Activated naive CD4-positive, alpha-beta T cell treated with anti-CD3 and anti-CD28 coated beads, Interleukin-2, amount 10 ng/mL, durations not matched to agents 7 days and 5 days (primary cell): ENCODE measurements around the gene MCEMP1.
A peak's percentile ranks its signal among the peaks of the same experiment; 100 is the strongest.

Experiments
- CTCF ChIA-PET: fragments of 350-600 bp; sonication (Branson Sonifier 250); formaldehyde crosslinking; loops from one replicate; lab custom pipeline; 2021; ENCODE audit warnings: antibody characterized with exemption; lab: Charles Lee
- DNase-seq: peaks from one replicate; pipeline ENCODE4 v3.0.0-alpha.2; 2020
- H3K27ac Mint-ChIP-seq: one replicate; pipeline ENCODE4 v1.8.0; 2021; ENCODE audit warnings: mild to moderate bottlenecking, moderate library complexity, mixed read lengths
- H3K27me3 Mint-ChIP-seq: one replicate; pipeline ENCODE4 v1.8.0; 2021; ENCODE audit warnings: mild to moderate bottlenecking, mixed read lengths
- H3K36me3 Mint-ChIP-seq: one replicate; pipeline ENCODE4 v1.8.0; 2021; ENCODE audit warnings: mixed read lengths
- H3K4me1 Mint-ChIP-seq: one replicate; pipeline ENCODE4 v1.8.0; 2021; ENCODE audit warnings: mixed read lengths
- H3K4me3 Mint-ChIP-seq: one replicate; pipeline ENCODE4 v1.8.0; 2021; ENCODE audit warnings: mild to moderate bottlenecking, moderate library complexity, mixed read lengths
- H3K9me3 Mint-ChIP-seq: one replicate; pipeline ENCODE4 v1.8.0; 2021; ENCODE audit warnings: mixed read lengths

MCEMP1 gene

GRCh38 chr19:7670150-7670783 is 6.6 kb upstream of the MCEMP1 start:
- Mint-ChIP-seq H3K27me3 (peaks cover 78% of the 10 kb centered on the region), H3K4me3 (peak overlapping the region; percentile 63), H3K4me1 (peaks cover 30% of the 10 kb centered on the region), H3K36me3 (peaks cover 2% of the 10 kb centered on the region), H3K9me3 (no peaks in the 10 kb centered on the region), H3K27ac (no peak overlapping the region)
- CTCF ChIA-PET = interaction anchor here (3.2 kb wide), 1 partner anchor 11 kb away, joined by 7 read pairs; the partner anchor contains the start of gene TRAPPC5
- peak; percentile 66 for DNase-seq

DNA sequence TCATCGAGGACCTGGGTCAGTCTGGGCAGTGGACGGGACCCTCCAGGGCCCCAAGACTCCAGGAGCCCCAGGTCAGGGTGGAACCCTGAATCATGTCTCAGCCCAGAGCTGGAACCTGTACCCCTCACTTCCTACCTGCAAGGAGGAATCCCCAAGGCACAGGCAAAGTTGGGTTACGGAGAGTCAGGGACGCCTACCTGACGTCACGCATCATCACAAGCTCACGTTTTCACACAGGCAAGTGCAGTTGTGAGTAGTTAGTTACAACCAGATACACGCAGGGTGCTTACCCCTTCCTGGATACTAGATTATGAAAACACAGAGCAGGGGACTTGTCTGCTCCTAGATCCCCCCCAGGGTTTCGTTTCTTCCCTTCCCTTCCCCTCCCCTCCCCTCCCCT is 6.1 kb upstream of the MCEMP1 start:
- peaks cover 32% of the 10 kb centered on the region for H3K4me1 Mint-ChIP-seq
- peak overlapping the region; percentile 63 for H3K4me3 Mint-ChIP-seq
- H3K27me3 Mint-ChIP-seq = peaks cover 83% of the 10 kb centered on the region
- no peaks in the 10 kb centered on the region for H3K9me3 Mint-ChIP-seq
- CTCF ChIA-PET = interaction anchor here (3.2 kb wide), 1 partner anchor 10 kb away, joined by 7 read pairs; the partner anchor contains the start of gene TRAPPC5
- peaks cover 2% of the 10 kb centered on the region for H3K36me3 Mint-ChIP-seq
- H3K27ac Mint-ChIP-seq = no peak overlapping the region
- no peak for DNase-seq

- no peak overlapping the region for H3K27ac Mint-ChIP-seq
- no peak overlapping the region for H3K4me3 Mint-ChIP-seq
- peaks cover 49% of the 10 kb centered on the region for H3K4me1 Mint-ChIP-seq
- CTCF ChIA-PET = interaction anchor here (1.0 kb wide), 1 partner anchor 104 kb away, joined by 4 read pairs; no protein-coding TSS in a partner anchor
- peaks cover 2% of the 10 kb centered on the region for H3K36me3 Mint-ChIP-seq
- DNase-seq = no peak
- H3K9me3 Mint-ChIP-seq = no peaks in the 10 kb centered on the region
- peaks cover 90% of the 10 kb centered on the region for H3K27me3 Mint-ChIP-seq
These were observed 4.4 kb upstream of the MCEMP1 start for GRCh38 chr19:7672522-7672921.

- Mint-ChIP-seq H3K27me3 (peaks cover 95% of the 10 kb centered on the region), H3K27ac (no peak overlapping the region), H3K4me3 (no peak overlapping the region), H3K9me3 (no peaks in the 10 kb centered on the region), H3K36me3 (peaks cover 2% of the 10 kb centered on the region), H3K4me1 (peaks cover 57% of the 10 kb centered on the region)
- CTCF ChIA-PET = no interaction called here
- DNase-seq = peak; percentile 55
These were observed 2.6 kb upstream of the MCEMP1 start for GRCh38 chr19:7674010-7675005.

GRCh38 chr19:7676376-7676775 is 514 bp upstream of the MCEMP1 start:
- H3K27ac Mint-ChIP-seq = no peak overlapping the region
- H3K27me3 Mint-ChIP-seq = peaks cover 75% of the 10 kb centered on the region
- H3K4me1 Mint-ChIP-seq = peaks cover 55% of the 10 kb centered on the region
- H3K36me3 Mint-ChIP-seq = peaks cover 2% of the 10 kb centered on the region
- no peak for DNase-seq
- no peaks in the 10 kb centered on the region for H3K9me3 Mint-ChIP-seq
- H3K4me3 Mint-ChIP-seq = peak overlapping the region; percentile 13
- CTCF ChIA-PET = interaction anchor here (0.6 to 2.2 kb wide), 2 partner anchors 108 to 123 kb away, joined by 3 to 7 read pairs; no protein-coding TSS in a partner anchor

DNA sequence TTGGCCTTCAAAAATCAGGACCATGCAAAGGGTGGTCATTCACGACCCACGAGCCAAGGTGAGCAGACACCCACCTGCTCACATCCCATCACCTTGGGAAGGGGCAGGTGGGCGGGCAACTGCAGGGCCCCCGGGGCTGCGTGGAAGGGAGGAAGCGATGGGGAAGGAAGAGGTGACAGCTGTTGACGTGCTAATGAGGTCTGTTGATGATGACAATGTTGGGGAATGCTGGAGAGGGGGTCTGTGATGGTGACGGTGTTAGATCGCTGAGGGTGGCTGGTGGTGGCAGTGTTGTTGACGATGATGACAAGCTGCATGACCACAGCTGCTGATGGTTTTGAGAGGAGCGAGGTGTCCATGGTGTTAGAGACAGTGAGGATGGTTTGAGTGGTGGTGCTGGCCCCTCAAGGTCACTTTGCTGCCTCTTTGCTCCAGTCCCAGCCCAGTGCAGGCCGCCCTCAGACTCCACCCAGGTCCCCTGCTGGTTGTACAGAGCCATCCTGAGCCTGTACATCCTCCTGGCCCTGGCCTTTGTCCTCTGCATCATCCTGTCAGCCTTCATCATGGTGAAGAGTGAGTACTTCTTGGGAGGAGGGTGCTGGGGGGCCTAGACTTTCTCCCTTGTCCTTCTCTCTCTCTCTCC is 900 bp downstream of the MCEMP1 start:
- no peak for DNase-seq
- Mint-ChIP-seq H3K27ac (no peak overlapping the region), H3K36me3 (peaks cover 8% of the 10 kb centered on the region), H3K27me3 (peaks cover 61% of the 10 kb centered on the region), H3K4me1 (peaks cover 60% of the 10 kb centered on the region), H3K4me3 (no peak overlapping the region), H3K9me3 (no peaks in the 10 kb centered on the region)
- CTCF ChIA-PET = interaction anchor here (1.0 to 1.4 kb wide), 3 partner anchors 109 to 129 kb away, joined by 4 to 6 read pairs (median 5); no protein-coding TSS in a partner anchor

- Mint-ChIP-seq H3K36me3 (peaks cover 11% of the 10 kb centered on the region), H3K4me1 (peaks cover 57% of the 10 kb centered on the region), H3K4me3 (peak overlapping the region; percentile 39), H3K27me3 (peaks cover 47% of the 10 kb centered on the region), H3K9me3 (no peaks in the 10 kb centered on the region), H3K27ac (peak overlapping the region; percentile 74)
- CTCF ChIA-PET = interaction anchor here (0.9 to 1.4 kb wide), 4 partner anchors 22 to 128 kb away, joined by 3 to 6 read pairs (median 4); no protein-coding TSS in a partner anchor
- DNase-seq = peak; percentile 79
These were observed 2.3 kb downstream of the MCEMP1 start for GRCh38 chr19:7678971-7679751.

GRCh38 chr19:7679771-7680605 is 3.1 kb downstream of the MCEMP1 start:
- CTCF ChIA-PET = interaction anchor here (0.8 to 2.7 kb wide), 22 partner anchors 10 to 335 kb away, joined by 3 to 38 read pairs (median 5); partner anchors contain the start of genes PEX11G, RETN and STXBP2
- H3K9me3 Mint-ChIP-seq = no peaks in the 10 kb centered on the region
- peaks cover 52% of the 10 kb centered on the region for H3K4me1 Mint-ChIP-seq
- H3K27ac Mint-ChIP-seq = peak overlapping the region; percentile 74
- DNase-seq = no peak
- H3K36me3 Mint-ChIP-seq = peaks cover 11% of the 10 kb centered on the region
- peak overlapping the region; percentile 90 for H3K4me3 Mint-ChIP-seq
- H3K27me3 Mint-ChIP-seq = peaks cover 39% of the 10 kb centered on the region

DNA sequence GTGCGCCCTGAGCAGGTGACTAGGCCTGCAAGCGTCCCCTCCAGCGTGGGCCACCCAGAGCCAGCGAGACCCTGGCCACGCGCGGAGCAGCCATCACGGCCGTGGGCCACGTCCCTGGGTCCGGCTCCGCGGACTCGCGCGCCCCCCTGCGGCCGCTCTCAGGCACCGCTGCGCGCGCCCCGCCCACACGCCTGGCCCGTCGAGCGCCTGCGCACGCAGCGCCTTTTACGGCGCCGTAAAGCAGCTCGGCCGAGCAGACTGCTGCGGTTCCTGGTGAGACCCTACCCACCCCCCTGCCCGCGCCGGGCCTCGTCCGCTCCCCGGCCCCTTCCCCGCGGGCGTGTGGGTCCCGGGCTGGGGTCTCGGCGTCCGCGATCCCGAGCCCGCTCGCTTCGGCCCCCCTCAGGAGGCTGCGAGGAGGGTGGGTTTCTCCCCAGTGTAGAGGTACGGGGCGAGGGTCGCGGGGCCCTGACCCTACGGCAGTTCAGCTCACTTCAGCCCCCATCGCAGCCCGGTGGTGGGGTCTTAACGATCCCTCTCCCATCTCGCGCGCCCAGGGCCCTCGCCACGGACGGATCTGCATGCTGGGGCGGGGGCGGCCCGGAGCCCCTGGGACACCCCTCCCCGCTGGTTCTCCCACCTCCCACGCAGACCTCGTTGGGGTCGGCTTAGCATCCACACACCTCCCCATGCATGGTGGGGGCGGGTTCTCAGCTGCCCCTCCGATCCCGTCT is 3.9 kb downstream of the MCEMP1 start, which contains the start of gene TRAPPC5:
TRAPPC5 (plus strand) TSS at position 228 of the 734 bp plus-strand sequence. CDS start 1,421 bp downstream, outside the sequence.
- Mint-ChIP-seq H3K4me3 (peak within 1 kb of the TSS; percentile 90), H3K4me1 (peaks cover 51% of the 10 kb centered on the region), H3K27me3 (peaks cover 31% of the 10 kb centered on the region), H3K27ac (peak within 1 kb of the TSS; percentile 93), H3K36me3 (peaks cover 11% of the 10 kb centered on the region), H3K9me3 (no peaks in the 10 kb centered on the region)
- peak; percentile 88 for DNase-seq
- CTCF ChIA-PET = interaction anchor here (0.6 to 2.7 kb wide), 42 partner anchors 10 to 581 kb away, joined by 3 to 38 read pairs (median 4); partner anchors contain the start of genes PEX11G, RETN and STXBP2

DNA sequence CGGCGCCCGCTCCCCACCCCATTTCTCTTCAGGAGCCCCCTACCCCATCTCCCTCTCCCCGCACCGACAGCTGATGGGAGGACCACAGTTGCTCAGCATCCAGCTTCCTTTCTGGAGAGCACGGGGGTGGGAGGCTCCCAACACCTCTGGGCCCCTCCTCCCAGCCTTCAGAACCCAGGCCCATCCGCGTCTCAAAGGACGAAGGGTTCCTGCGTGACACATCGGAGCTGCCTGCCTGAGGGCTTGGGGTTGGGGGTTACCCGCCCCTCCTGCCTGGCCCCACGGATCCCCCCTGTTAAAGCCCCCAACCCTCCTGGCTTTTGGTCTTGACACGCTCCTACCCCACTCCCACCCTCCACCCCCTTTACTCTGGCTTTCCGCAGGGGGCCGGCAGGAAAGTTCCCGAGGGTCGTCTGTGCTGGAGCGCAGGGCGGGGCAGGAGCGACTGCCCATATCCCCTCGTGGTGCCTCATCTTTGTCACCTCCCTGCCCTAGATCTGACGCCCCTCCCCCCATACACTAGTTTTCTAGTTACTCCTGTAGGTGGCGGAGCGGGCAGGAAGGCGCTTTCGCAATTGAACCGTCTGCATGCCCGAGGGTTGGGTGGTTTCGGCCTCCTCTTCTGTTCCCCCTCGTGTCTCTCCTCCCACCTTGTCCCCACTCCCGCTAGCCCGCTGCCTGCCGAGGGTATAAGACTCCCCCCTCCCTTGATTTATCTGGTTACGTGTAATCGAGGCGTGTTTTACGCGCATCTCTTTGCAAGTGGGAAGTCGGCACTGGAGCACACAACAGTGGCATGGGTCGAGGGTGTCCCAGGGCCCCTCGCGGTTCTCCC is 4.7 kb downstream of the MCEMP1 start:
- Mint-ChIP-seq H3K36me3 (peaks cover 11% of the 10 kb centered on the region), H3K4me3 (peak overlapping the region; percentile 90), H3K27me3 (peaks cover 23% of the 10 kb centered on the region), H3K9me3 (no peaks in the 10 kb centered on the region), H3K27ac (peak overlapping the region; percentile 93), H3K4me1 (peaks cover 43% of the 10 kb centered on the region)
- CTCF ChIA-PET = interaction anchor here (0.6 to 2.7 kb wide), 41 partner anchors 9 to 582 kb away, joined by 3 to 38 read pairs (median 4); partner anchors contain the start of genes PEX11G, RETN and STXBP2
- peak; percentile 92 for DNase-seq
